Activated naive CD8-positive, alpha-beta T cell (primary cell): ENCODE data around the gene DIPK1B.

Experiments
- H3K27ac Mint-ChIP-seq: one replicate; pipeline ENCODE4 v1.8.0; 2021; ENCODE audit warnings: mixed read lengths
- H3K27me3 Mint-ChIP-seq: one replicate; pipeline ENCODE4 v1.8.0; 2021; ENCODE audit warnings: mixed read lengths
- H3K36me3 Mint-ChIP-seq: one replicate; pipeline ENCODE4 v1.8.0; 2021; ENCODE audit warnings: mixed read lengths
- H3K4me1 Mint-ChIP-seq: one replicate; pipeline ENCODE4 v1.8.0; 2021; ENCODE audit warnings: low read depth, mixed read lengths
- H3K4me3 Mint-ChIP-seq: one replicate; pipeline ENCODE4 v1.8.0; 2021; ENCODE audit warnings: mild to moderate bottlenecking, mixed read lengths
- H3K9me3 Mint-ChIP-seq: one replicate; pipeline ENCODE4 v1.8.0; 2021; ENCODE audit warnings: low read depth, mixed read lengths

DIPK1B gene

GRCh38 chr9:136738960-136739359 lies 26.6 kb downstream of the DIPK1B start:
- Mint-ChIP-seq H3K9me3 (no peaks in the 10 kb centered on the region), H3K4me1 (peaks cover 10% of the 10 kb centered on the region), H3K36me3 (no peaks in the 10 kb centered on the region), H3K4me3 (no peak overlapping the region), H3K27me3 (no peaks in the 10 kb centered on the region), H3K27ac (no peak overlapping the region)

- no peaks in the 10 kb centered on the region for H3K27me3 Mint-ChIP-seq
- no peak overlapping the region for H3K27ac Mint-ChIP-seq
- no peak overlapping the region for H3K4me3 Mint-ChIP-seq
- H3K36me3 Mint-ChIP-seq, result no peaks in the 10 kb centered on the region
- H3K4me1 Mint-ChIP-seq, result peaks cover 10% of the 10 kb centered on the region
- H3K9me3 Mint-ChIP-seq, result no peaks in the 10 kb centered on the region
Measured at GRCh38 chr9:136739509-136739908, 27.1 kb downstream of the DIPK1B start.

GRCh38 chr9:136740069-136740468 lies 27.7 kb downstream of the DIPK1B start:
- Mint-ChIP-seq H3K4me1 (peaks cover 8% of the 10 kb centered on the region), H3K36me3 (no peaks in the 10 kb centered on the region), H3K27me3 (no peaks in the 10 kb centered on the region), H3K4me3 (no peak overlapping the region), H3K9me3 (no peaks in the 10 kb centered on the region), H3K27ac (no peak overlapping the region)

- Mint-ChIP-seq H3K27ac (peak overlapping the region; percentile 77), H3K9me3 (no peaks in the 10 kb centered on the region), H3K4me1 (peaks cover 8% of the 10 kb centered on the region)
Measured at GRCh38 chr9:136740491-136740890, 28.1 kb downstream of the DIPK1B start.

GRCh38 chr9:136740971-136741882 lies 28.9 kb downstream of the DIPK1B start:
- Mint-ChIP-seq H3K4me3 (peak overlapping the region; percentile 81), H3K27me3 (no peaks in the 10 kb centered on the region), H3K36me3 (no peaks in the 10 kb centered on the region), H3K27ac (peak overlapping the region; percentile 76), H3K4me1 (peaks cover 8% of the 10 kb centered on the region), H3K9me3 (no peaks in the 10 kb centered on the region)

More at GRCh38 chr9:136740491-136740890, 28.1 kb downstream of the DIPK1B start:
- no peaks in the 10 kb centered on the region for H3K27me3 Mint-ChIP-seq
- no peaks in the 10 kb centered on the region for H3K36me3 Mint-ChIP-seq
- H3K4me3 Mint-ChIP-seq, result peak overlapping the region; percentile 59

- H3K4me3 Mint-ChIP-seq, result peak overlapping the region; percentile 81
- H3K27me3 Mint-ChIP-seq, result no peaks in the 10 kb centered on the region
- no peaks in the 10 kb centered on the region for H3K9me3 Mint-ChIP-seq
- peaks cover 8% of the 10 kb centered on the region for H3K4me1 Mint-ChIP-seq
- no peaks in the 10 kb centered on the region for H3K36me3 Mint-ChIP-seq
- no peak overlapping the region for H3K27ac Mint-ChIP-seq
Measured at GRCh38 chr9:136741883-136742571, 29.7 kb downstream of the DIPK1B start.

- Mint-ChIP-seq H3K4me3 (peak within 1 kb of the TSS; percentile 81), H3K9me3 (no peaks in the 10 kb centered on the region), H3K27me3 (no peaks in the 10 kb centered on the region), H3K36me3 (no peaks in the 10 kb centered on the region), H3K4me1 (peaks cover 8% of the 10 kb centered on the region), H3K27ac (no peak within 1 kb of the TSS)
Measured at GRCh38 chr9:136742591-136743391, 30.4 kb downstream of the DIPK1B start, which contains the start of gene LCN10. Gene LCN10, minus strand, starts transcription at chr9:136742940. Its CDS starts 37 bp downstream, at chr9:136742903.

- Mint-ChIP-seq H3K4me3 (no peak overlapping the region), H3K27ac (no peak overlapping the region), H3K27me3 (no peaks in the 10 kb centered on the region), H3K36me3 (no peaks in the 10 kb centered on the region), H3K9me3 (no peaks in the 10 kb centered on the region), H3K4me1 (peaks cover 8% of the 10 kb centered on the region)
Measured at GRCh38 chr9:136743639-136744211, 31.4 kb downstream of the DIPK1B start.

GRCh38 chr9:136744773-136745172 lies 32.4 kb downstream of the DIPK1B start:
- no peak overlapping the region for H3K27ac Mint-ChIP-seq
- no peaks in the 10 kb centered on the region for H3K9me3 Mint-ChIP-seq
- H3K36me3 Mint-ChIP-seq, result no peaks in the 10 kb centered on the region
- H3K4me1 Mint-ChIP-seq, result peaks cover 8% of the 10 kb centered on the region
- H3K27me3 Mint-ChIP-seq, result no peaks in the 10 kb centered on the region
- no peak overlapping the region for H3K4me3 Mint-ChIP-seq

GRCh38 chr9:136745389-136746154 lies 33.2 kb downstream of the DIPK1B start:
- H3K27me3 Mint-ChIP-seq, result no peaks in the 10 kb centered on the region
- H3K9me3 Mint-ChIP-seq, result no peaks in the 10 kb centered on the region
- H3K4me3 Mint-ChIP-seq, result no peak overlapping the region

GRCh38 chr9:136746155-136746490 lies 33.8 kb downstream of the DIPK1B start:
- Mint-ChIP-seq H3K27me3 (no peaks in the 10 kb centered on the region), H3K36me3 (no peaks in the 10 kb centered on the region), H3K27ac (no peak overlapping the region), H3K4me3 (no peak overlapping the region), H3K4me1 (peaks cover 11% of the 10 kb centered on the region), H3K9me3 (no peaks in the 10 kb centered on the region)

More at GRCh38 chr9:136745389-136746154, 33.2 kb downstream of the DIPK1B start:
- H3K27ac Mint-ChIP-seq, result no peak overlapping the region
- H3K36me3 Mint-ChIP-seq, result no peaks in the 10 kb centered on the region
- peaks cover 11% of the 10 kb centered on the region for H3K4me1 Mint-ChIP-seq

- Mint-ChIP-seq H3K27ac (no peak overlapping the region), H3K27me3 (no peaks in the 10 kb centered on the region)
Measured at GRCh38 chr9:136746621-136747020, 34.2 kb downstream of the DIPK1B start.

GRCh38 chr9:136747161-136748060 lies 35.0 kb downstream of the DIPK1B start:
- Mint-ChIP-seq H3K27me3 (peaks cover under 1% of the 10 kb centered on the region), H3K4me1 (peaks cover 5% of the 10 kb centered on the region), H3K9me3 (peaks cover 10% of the 10 kb centered on the region), H3K27ac (no peak overlapping the region), H3K36me3 (peaks cover 3% of the 10 kb centered on the region), H3K4me3 (no peak overlapping the region)

More at GRCh38 chr9:136746621-136747020, 34.2 kb downstream of the DIPK1B start:
- H3K4me3 Mint-ChIP-seq, result no peak overlapping the region
- no peaks in the 10 kb centered on the region for H3K36me3 Mint-ChIP-seq
- peaks cover 8% of the 10 kb centered on the region for H3K4me1 Mint-ChIP-seq
- H3K9me3 Mint-ChIP-seq, result peaks cover 3% of the 10 kb centered on the region
